Mesothelial cell of epicardium (in vitro differentiated cells): ENCODE measurements around the gene TFF2. TPM values are rescaled to one million over a fixed set of nuclear protein-coding genes. Genes with fewer than 3 reads are reported as not detected.

Experiments used
- DNase-seq, 2 experiments: peaks; one replicate each; pipeline ENCODE4 v3.0.0; 2021; ENCODE audit warnings: low spot score in 2 of 2; ENCODE audit not compliant: unreplicated experiment in 2 of 2
- H3K27ac Mint-ChIP-seq: 2 replicates; pipeline ENCODE4 v1.8.0; 2021; ENCODE audit warnings: mixed read lengths
- H3K27me3 Mint-ChIP-seq: 2 replicates; pipeline ENCODE4 v1.8.0; 2021; ENCODE audit warnings: low read depth, mixed read lengths
- H3K36me3 Mint-ChIP-seq: 2 replicates; pipeline ENCODE4 v1.8.0; 2021; ENCODE audit warnings: mixed read lengths
- H3K4me1 Mint-ChIP-seq: 2 replicates; pipeline ENCODE4 v1.8.0; 2021; ENCODE audit warnings: mixed read lengths
- H3K4me3 Mint-ChIP-seq: 2 replicates; pipeline ENCODE4 v1.8.0; 2021; ENCODE audit warnings: mild to moderate bottlenecking, moderate library complexity, mixed read lengths
- H3K9me3 Mint-ChIP-seq: 2 replicates; pipeline ENCODE4 v1.8.0; 2021; ENCODE audit warnings: mixed read lengths
- total RNA-seq: library from RNA; stranded (reverse); gene quantifications from 3 replicates; pipeline ENCODE4 v1.2.1, GENCODE V29; 2021
- TF ChIP-seq, protein P1 (sequence below): fragments of 200-600 bp; sonication (generic); IDR thresholded peaks from one replicate; pipeline ENCODE4 v1.5.0; 2021; ENCODE audit warnings: antibody characterized with exemption; ENCODE audit not compliant: unreplicated experiment

Gene TFF2
- total RNA-seq, 1 donor from 2014 or later, result not detected

DNA sequence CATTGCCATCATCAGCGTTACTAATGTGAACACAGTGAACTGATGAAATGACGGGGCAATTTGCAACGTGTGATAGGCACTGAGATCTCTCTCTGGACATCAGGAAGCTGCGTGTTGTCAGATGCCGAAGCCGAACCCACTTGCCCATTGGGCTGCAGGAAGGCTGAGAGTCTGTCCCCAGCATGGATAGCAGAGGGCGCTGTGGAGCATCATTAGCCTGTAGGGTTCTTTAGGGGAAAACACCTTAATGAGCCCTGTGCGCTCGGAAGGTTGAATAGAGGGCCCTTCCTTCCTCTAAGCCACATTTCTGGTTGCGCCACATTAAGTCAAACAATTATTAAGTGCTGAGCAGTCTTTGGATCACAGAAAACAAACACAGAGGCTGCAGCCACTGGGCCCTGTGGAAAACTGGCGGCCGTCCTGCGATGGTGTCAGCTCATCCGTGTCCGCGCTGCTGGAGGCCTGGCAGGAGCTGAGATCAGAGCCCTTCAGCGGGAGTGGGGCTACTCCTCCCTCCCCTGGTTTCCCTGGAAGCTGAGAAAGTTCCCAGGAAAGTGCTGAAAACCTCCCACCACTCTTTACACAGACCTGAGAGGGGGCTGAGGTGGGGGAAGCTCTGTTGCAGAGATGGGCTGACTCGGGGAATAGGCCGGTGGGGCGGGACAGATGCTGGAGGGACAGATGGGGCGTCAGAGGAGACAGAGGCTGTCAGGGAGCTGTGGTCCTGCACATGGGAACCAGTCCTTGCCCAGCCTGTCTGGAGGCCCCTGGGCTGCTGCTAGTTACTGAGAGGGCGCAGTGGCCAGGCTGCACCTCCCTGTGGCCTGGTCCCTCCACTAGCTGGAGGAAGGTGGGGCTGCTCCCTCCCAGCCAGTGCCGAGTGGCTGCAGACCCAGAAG lies 12.7 kb downstream of the TFF2 start:
- peak in 1 of 2 experiments; percentile 57 for DNase-seq
- Mint-ChIP-seq H3K27ac (no peak overlapping the region), H3K4me3 (no peak overlapping the region), H3K4me1 (peaks cover 7% of the 10 kb centered on the region), H3K27me3 (peaks cover 2% of the 10 kb centered on the region), H3K36me3 (no peaks in the 10 kb centered on the region), H3K9me3 (no peaks in the 10 kb centered on the region)
- TF ChIP-seq, protein P1, sequence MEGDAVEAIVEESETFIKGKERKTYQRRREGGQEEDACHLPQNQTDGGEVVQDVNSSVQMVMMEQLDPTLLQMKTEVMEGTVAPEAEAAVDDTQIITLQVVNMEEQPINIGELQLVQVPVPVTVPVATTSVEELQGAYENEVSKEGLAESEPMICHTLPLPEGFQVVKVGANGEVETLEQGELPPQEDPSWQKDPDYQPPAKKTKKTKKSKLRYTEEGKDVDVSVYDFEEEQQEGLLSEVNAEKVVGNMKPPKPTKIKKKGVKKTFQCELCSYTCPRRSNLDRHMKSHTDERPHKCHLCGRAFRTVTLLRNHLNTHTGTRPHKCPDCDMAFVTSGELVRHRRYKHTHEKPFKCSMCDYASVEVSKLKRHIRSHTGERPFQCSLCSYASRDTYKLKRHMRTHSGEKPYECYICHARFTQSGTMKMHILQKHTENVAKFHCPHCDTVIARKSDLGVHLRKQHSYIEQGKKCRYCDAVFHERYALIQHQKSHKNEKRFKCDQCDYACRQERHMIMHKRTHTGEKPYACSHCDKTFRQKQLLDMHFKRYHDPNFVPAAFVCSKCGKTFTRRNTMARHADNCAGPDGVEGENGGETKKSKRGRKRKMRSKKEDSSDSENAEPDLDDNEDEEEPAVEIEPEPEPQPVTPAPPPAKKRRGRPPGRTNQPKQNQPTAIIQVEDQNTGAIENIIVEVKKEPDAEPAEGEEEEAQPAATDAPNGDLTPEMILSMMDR, result no peak

GRCh38 chr21:42337276-42337675 lies 13.5 kb downstream of the TFF2 start:
- H3K9me3 Mint-ChIP-seq, result no peaks in the 10 kb centered on the region
- TF ChIP-seq, protein P1, result no peak
- DNase-seq, result peak in 1 of 2 experiments; percentile 5
- peaks cover 7% of the 10 kb centered on the region for H3K4me1 Mint-ChIP-seq
- H3K4me3 Mint-ChIP-seq, result no peak overlapping the region
- no peak overlapping the region for H3K27ac Mint-ChIP-seq
- no peaks in the 10 kb centered on the region for H3K36me3 Mint-ChIP-seq
- H3K27me3 Mint-ChIP-seq, result peaks cover 7% of the 10 kb centered on the region

DNA sequence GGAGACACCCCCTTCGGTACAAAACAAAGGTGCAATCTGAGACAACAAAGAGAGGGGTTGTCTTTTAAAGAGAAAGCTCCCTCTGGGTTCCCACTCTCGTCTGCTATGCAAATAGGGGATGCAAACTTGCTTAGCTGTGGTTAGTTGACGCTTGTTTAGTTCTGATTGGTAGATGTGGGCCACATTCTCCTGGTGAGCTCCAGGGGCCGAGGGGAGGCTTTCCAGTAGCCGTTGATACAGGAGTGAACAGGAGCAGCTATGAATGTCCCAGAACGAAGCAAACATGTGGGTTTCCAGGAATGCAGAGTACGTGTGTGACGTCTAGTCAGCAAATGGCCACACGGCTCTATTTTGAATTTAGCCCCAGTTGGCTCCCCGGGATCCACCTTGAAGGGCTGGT lies 14.7 kb downstream of the TFF2 start:
- no peak overlapping the region for H3K27ac Mint-ChIP-seq
- H3K4me1 Mint-ChIP-seq, result peaks cover 7% of the 10 kb centered on the region
- TF ChIP-seq, protein P1, result no peak
- peak in 1 of 2 experiments; percentile 35 for DNase-seq
- peaks cover 12% of the 10 kb centered on the region for H3K9me3 Mint-ChIP-seq
- peaks cover 10% of the 10 kb centered on the region for H3K27me3 Mint-ChIP-seq
- H3K4me3 Mint-ChIP-seq, result peak overlapping the region; percentile 24
- H3K36me3 Mint-ChIP-seq, result no peaks in the 10 kb centered on the region

GRCh38 chr21:42332557-42333317 lies 18.1 kb downstream of the TFF2 start:
- no peaks in the 10 kb centered on the region for H3K36me3 Mint-ChIP-seq
- TF ChIP-seq, protein P1, result no peak
- H3K27me3 Mint-ChIP-seq, result peaks cover 23% of the 10 kb centered on the region
- peak in 1 of 2 experiments; percentile 10 for DNase-seq
- H3K4me3 Mint-ChIP-seq, result no peak overlapping the region
- H3K4me1 Mint-ChIP-seq, result peaks cover 7% of the 10 kb centered on the region
- peaks cover 29% of the 10 kb centered on the region for H3K9me3 Mint-ChIP-seq
- H3K27ac Mint-ChIP-seq, result no peak overlapping the region

GRCh38 chr21:42331660-42332059 lies 19.1 kb downstream of the TFF2 start:
- DNase-seq, result no peak
- Mint-ChIP-seq H3K27me3 (peaks cover 24% of the 10 kb centered on the region), H3K4me3 (no peak overlapping the region), H3K4me1 (peaks cover 7% of the 10 kb centered on the region), H3K36me3 (no peaks in the 10 kb centered on the region), H3K9me3 (peaks cover 29% of the 10 kb centered on the region), H3K27ac (no peak overlapping the region)
- TF ChIP-seq, protein P1, result no peak
